ENCODE results near the gene IGFALS.

The IGFALS gene

GRCh38 chr16:1782408-1783264 is 10.9 kb downstream of the IGFALS start, which contains the start of the genes NUBP2 and SPSB3:
TSS of gene NUBP2 (plus strand) at chr16:1782960. CDS start at chr16:1783021, 61 bp downstream.
TSS of gene SPSB3 (minus strand) at chr16:1782571. CDS start at chr16:1781483, 1,088 bp downstream.
- peak within 1 kb of the TSS; percentile 59 for H2BK5ac ChIP-seq (ENCODE audit: low read length)
- H3K23ac ChIP-seq (ENCODE audit: low read depth, low read length, poor library complexity): peak within 1 kb of the TSS; percentile 80
- peaks cover 7% of the 10 kb centered on the region in 2 donors for H3K4me1 ChIP-seq (ENCODE audit: control insufficient read depth in 2 of 2, insufficient read depth in 1 of 2, low read depth in 1 of 2, low read length in 2 of 2)
- H3K79me1 ChIP-seq (ENCODE audit: low read depth, low read length): peaks cover 47% of the 10 kb centered on the region
- peak within 1 kb of the TSS; percentile 21 for H3K14ac ChIP-seq (ENCODE audit: low read length)
- no peaks in the 10 kb centered on the region for H3K27me3 ChIP-seq (ENCODE audit: control insufficient read depth in 3 of 3, insufficient read depth in 3 of 3, low read depth in 1 of 3, low read length in 3 of 3)
- peak within 1 kb of the TSS; percentile 77 for H3K18ac ChIP-seq (ENCODE audit: low read length)
- peak within 1 kb of the TSS; percentile 95 to 97 for H3K4me3 ChIP-seq (ENCODE audit: low read length in 2 of 2)
- peak within 1 kb of the TSS; percentile 79 for H2AFZ ChIP-seq (ENCODE audit: low read length)
- peak within 1 kb of the TSS; percentile 88 for H3K9ac ChIP-seq (ENCODE audit: low read depth, low read length, poor library complexity)
- peak within 1 kb of the TSS; percentile 95 for H3K4me2 ChIP-seq (ENCODE audit: insufficient read depth, low read length, poor library complexity, severe bottlenecking)
- H3K36me3 ChIP-seq (replicated peaks in 1 of 2; ENCODE audit: control insufficient read depth in 2 of 2, insufficient read depth in 2 of 2, low read length in 2 of 2): peaks cover 30 to 68% of the 10 kb centered on the region in 2 donors
- H3K27ac ChIP-seq (replicated peaks; ENCODE audit: low read length): no peak within 1 kb of the TSS
- no peak within 1 kb of the TSS for H2BK120ac ChIP-seq (ENCODE audit: low read depth, low read length)
- no CpG with 5 or more reads among the region's 102 CpGs for WGBS, 2 donors (ENCODE audit: extremely low coverage in 2 of 2, insufficient read length in 2 of 2, insufficient replicate concordance in 1 of 2)
- peak within 1 kb of the TSS; percentile 17 for H3K4ac ChIP-seq (ENCODE audit: low read length)
- peak within 1 kb of the TSS; percentile 63 for H2AK5ac ChIP-seq (ENCODE audit: low read depth, low read length)
- DNase-seq (ENCODE audit: low spot score): peak; percentile 100
- H2BK15ac ChIP-seq (ENCODE audit: low read length): peak within 1 kb of the TSS; percentile 19
- no peak within 1 kb of the TSS for H2BK12ac ChIP-seq (ENCODE audit: low read length)
- no peak within 1 kb of the TSS for H4K91ac ChIP-seq (ENCODE audit: low read depth, low read length, poor library complexity)
- H3K9me3 ChIP-seq (replicated peaks in 1 of 2; ENCODE audit: control insufficient read depth in 2 of 2, insufficient read depth in 1 of 2, low read depth in 1 of 2, low read length in 2 of 2): no peaks in the 10 kb centered on the region
- no peak within 1 kb of the TSS for H4K8ac ChIP-seq (ENCODE audit: low read depth, low read length)

DNA sequence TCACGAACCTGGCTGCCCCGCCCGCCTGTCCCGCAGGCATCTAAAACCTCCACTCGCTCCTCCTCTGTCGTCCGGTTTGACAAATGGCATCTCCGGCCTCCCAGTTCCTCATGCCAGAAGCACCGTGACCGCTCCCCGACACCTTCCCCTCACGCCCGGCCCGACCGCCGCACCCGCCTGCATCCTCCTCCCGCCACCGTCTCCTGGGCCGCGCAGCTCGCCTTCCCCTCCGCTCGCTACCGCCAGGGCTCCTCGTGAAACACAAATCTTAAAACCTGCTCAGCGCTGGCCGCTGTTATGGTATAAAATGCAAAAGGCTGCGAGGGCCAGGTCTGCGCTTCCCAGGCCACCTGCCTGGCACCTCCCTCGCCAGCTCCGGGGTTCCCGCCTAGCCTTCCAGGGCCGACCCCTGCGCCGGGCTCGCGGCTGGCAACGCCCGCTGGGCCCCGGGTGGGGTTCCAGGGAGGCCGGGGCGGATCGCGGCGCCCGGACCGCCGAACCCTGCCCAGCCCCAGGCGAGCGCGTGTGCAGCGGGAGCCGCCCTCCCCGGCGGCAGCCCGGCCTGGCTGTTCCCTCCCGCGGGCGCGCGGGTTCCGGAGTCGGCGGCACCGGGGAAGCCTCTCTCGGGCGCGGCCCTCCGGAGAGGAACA is 11.6 kb downstream of the IGFALS start:
- Histone ChIP-seq H3K14ac (ENCODE audit: low read length) (no peak overlapping the region), H3K4me3 (ENCODE audit: low read length in 2 of 2) (peak overlapping the region; percentile 95 to 97), H2BK12ac (ENCODE audit: low read length) (no peak overlapping the region), H3K9ac (ENCODE audit: low read depth, low read length, poor library complexity) (peak overlapping the region; percentile 78), H3K23ac (ENCODE audit: low read depth, low read length, poor library complexity) (peak overlapping the region; percentile 80), H3K4me2 (ENCODE audit: insufficient read depth, low read length, poor library complexity, severe bottlenecking) (peak overlapping the region; percentile 95), H3K18ac (ENCODE audit: low read length) (peak overlapping the region; percentile 71), H2BK5ac (ENCODE audit: low read length) (no peak overlapping the region), H3K36me3 (replicated peaks in 1 of 2; ENCODE audit: control insufficient read depth in 2 of 2, insufficient read depth in 2 of 2, low read length in 2 of 2) (peaks cover 31 to 68% of the 10 kb centered on the region in 2 donors), H2AK5ac (ENCODE audit: low read depth, low read length) (peak overlapping the region; percentile 63), H3K27ac (replicated peaks; ENCODE audit: low read length) (no peak overlapping the region), H2BK120ac (ENCODE audit: low read depth, low read length) (no peak overlapping the region), H3K79me1 (ENCODE audit: low read depth, low read length) (peaks cover 41% of the 10 kb centered on the region), H4K8ac (ENCODE audit: low read depth, low read length) (no peak overlapping the region), H4K91ac (ENCODE audit: low read depth, low read length, poor library complexity) (no peak overlapping the region), H2AFZ (ENCODE audit: low read length) (peak overlapping the region; percentile 79), H2BK15ac (ENCODE audit: low read length) (no peak overlapping the region), H3K9me3 (replicated peaks in 1 of 2; ENCODE audit: control insufficient read depth in 2 of 2, insufficient read depth in 1 of 2, low read depth in 1 of 2, low read length in 2 of 2) (no peaks in the 10 kb centered on the region), H3K4ac (ENCODE audit: low read length) (no peak overlapping the region), H3K27me3 (ENCODE audit: control insufficient read depth in 3 of 3, insufficient read depth in 3 of 3, low read depth in 1 of 3, low read length in 3 of 3) (no peaks in the 10 kb centered on the region), H3K4me1 (ENCODE audit: control insufficient read depth in 2 of 2, insufficient read depth in 1 of 2, low read depth in 1 of 2, low read length in 2 of 2) (peaks cover 7% of the 10 kb centered on the region in 2 donors)
- no CpG with 5 or more reads among the region's 70 CpGs for WGBS, 2 donors (ENCODE audit: extremely low coverage in 2 of 2, insufficient read length in 2 of 2, insufficient replicate concordance in 1 of 2)
- DNase-seq (ENCODE audit: low spot score): peak; percentile 14

DNA sequence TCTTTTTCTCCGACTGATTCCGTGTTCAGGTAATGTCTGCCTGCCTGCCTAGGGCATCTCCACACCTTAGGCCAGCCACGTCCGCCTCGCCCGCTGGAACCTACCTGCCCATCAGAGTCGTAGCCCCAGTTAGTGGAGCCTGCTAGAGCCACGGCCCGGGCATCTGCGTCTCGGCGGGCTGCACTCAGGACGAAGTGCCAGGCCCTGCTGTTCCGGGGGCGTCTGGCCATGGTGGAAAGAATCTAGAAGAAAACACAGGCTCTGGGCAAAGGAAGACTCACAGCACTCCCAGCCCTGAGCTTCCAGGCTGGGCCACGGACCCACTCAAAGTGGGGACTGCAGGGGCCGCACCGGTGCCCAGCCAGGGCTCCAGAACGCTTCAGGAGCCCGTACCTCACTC is 12.3 kb downstream of the IGFALS start:
- no peak overlapping the region for H3K9ac ChIP-seq (ENCODE audit: low read depth, low read length, poor library complexity)
- H2BK120ac ChIP-seq (ENCODE audit: low read depth, low read length): no peak overlapping the region
- H2BK15ac ChIP-seq (ENCODE audit: low read length): no peak overlapping the region
- DNase-seq (ENCODE audit: low spot score): no peak
- H3K4me3 ChIP-seq (ENCODE audit: low read length in 2 of 2): peak overlapping the region; percentile 95 to 97
- H4K91ac ChIP-seq (ENCODE audit: low read depth, low read length, poor library complexity): no peak overlapping the region
- no peak overlapping the region for H3K18ac ChIP-seq (ENCODE audit: low read length)
- peak overlapping the region; percentile 80 for H3K23ac ChIP-seq (ENCODE audit: low read depth, low read length, poor library complexity)
- no peak overlapping the region for H2AFZ ChIP-seq (ENCODE audit: low read length)
- H4K8ac ChIP-seq (ENCODE audit: low read depth, low read length): no peak overlapping the region
- H2BK12ac ChIP-seq (ENCODE audit: low read length): no peak overlapping the region
- peaks cover 7% of the 10 kb centered on the region in 2 donors for H3K4me1 ChIP-seq (ENCODE audit: control insufficient read depth in 2 of 2, insufficient read depth in 1 of 2, low read depth in 1 of 2, low read length in 2 of 2)
- H2AK5ac ChIP-seq (ENCODE audit: low read depth, low read length): peak overlapping the region; percentile 63
- H3K9me3 ChIP-seq (replicated peaks in 1 of 2; ENCODE audit: control insufficient read depth in 2 of 2, insufficient read depth in 1 of 2, low read depth in 1 of 2, low read length in 2 of 2): no peaks in the 10 kb centered on the region
- peak overlapping the region; percentile 95 for H3K4me2 ChIP-seq (ENCODE audit: insufficient read depth, low read length, poor library complexity, severe bottlenecking)
- no peak overlapping the region for H3K27ac ChIP-seq (replicated peaks; ENCODE audit: low read length)
- peaks cover 33 to 68% of the 10 kb centered on the region in 2 donors for H3K36me3 ChIP-seq (replicated peaks in 1 of 2; ENCODE audit: control insufficient read depth in 2 of 2, insufficient read depth in 2 of 2, low read length in 2 of 2)
- H3K27me3 ChIP-seq (ENCODE audit: control insufficient read depth in 3 of 3, insufficient read depth in 3 of 3, low read depth in 1 of 3, low read length in 3 of 3): no peaks in the 10 kb centered on the region
- H3K4ac ChIP-seq (ENCODE audit: low read length): no peak overlapping the region
- H3K14ac ChIP-seq (ENCODE audit: low read length): no peak overlapping the region
- no peak overlapping the region for H2BK5ac ChIP-seq (ENCODE audit: low read length)
- no CpG with 5 or more reads among the region's 20 CpGs for WGBS, 2 donors (ENCODE audit: extremely low coverage in 2 of 2, insufficient read length in 2 of 2, insufficient replicate concordance in 1 of 2)
- peaks cover 38% of the 10 kb centered on the region for H3K79me1 ChIP-seq (ENCODE audit: low read depth, low read length)

GRCh38 chr16:1780677-1781072 is 12.8 kb downstream of the IGFALS start:
- peaks cover 33 to 68% of the 10 kb centered on the region in 2 donors for H3K36me3 ChIP-seq (replicated peaks in 1 of 2; ENCODE audit: control insufficient read depth in 2 of 2, insufficient read depth in 2 of 2, low read length in 2 of 2)

More at GRCh38 chr16:1780677-1781072, 12.8 kb downstream of the IGFALS start:
- H3K18ac ChIP-seq (ENCODE audit: low read length): no peak overlapping the region
- peak overlapping the region; percentile 80 for H3K23ac ChIP-seq (ENCODE audit: low read depth, low read length, poor library complexity)
- peaks cover 7% of the 10 kb centered on the region in 2 donors for H3K4me1 ChIP-seq (ENCODE audit: control insufficient read depth in 2 of 2, insufficient read depth in 1 of 2, low read depth in 1 of 2, low read length in 2 of 2)
- H2BK5ac ChIP-seq (ENCODE audit: low read length): no peak overlapping the region
- H2AK5ac ChIP-seq (ENCODE audit: low read depth, low read length): no peak overlapping the region
- H3K79me1 ChIP-seq (ENCODE audit: low read depth, low read length): peaks cover 33% of the 10 kb centered on the region
- no CpG with 5 or more reads among the region's 6 CpGs for WGBS, 2 donors (ENCODE audit: extremely low coverage in 2 of 2, insufficient read length in 2 of 2, insufficient replicate concordance in 1 of 2)
- no peak overlapping the region for H4K91ac ChIP-seq (ENCODE audit: low read depth, low read length, poor library complexity)
- H4K8ac ChIP-seq (ENCODE audit: low read depth, low read length): no peak overlapping the region
- H3K9me3 ChIP-seq (replicated peaks in 1 of 2; ENCODE audit: control insufficient read depth in 2 of 2, insufficient read depth in 1 of 2, low read depth in 1 of 2, low read length in 2 of 2): no peaks in the 10 kb centered on the region
- H2AFZ ChIP-seq (ENCODE audit: low read length): no peak overlapping the region
- no peak overlapping the region for H2BK120ac ChIP-seq (ENCODE audit: low read depth, low read length)
- no peak overlapping the region for H2BK15ac ChIP-seq (ENCODE audit: low read length)
- no peak overlapping the region for H2BK12ac ChIP-seq (ENCODE audit: low read length)
- no peaks in the 10 kb centered on the region for H3K27me3 ChIP-seq (ENCODE audit: control insufficient read depth in 3 of 3, insufficient read depth in 3 of 3, low read depth in 1 of 3, low read length in 3 of 3)
- H3K9ac ChIP-seq (ENCODE audit: low read depth, low read length, poor library complexity): no peak overlapping the region
- no peak overlapping the region for H3K4me2 ChIP-seq (ENCODE audit: insufficient read depth, low read length, poor library complexity, severe bottlenecking)
- H3K14ac ChIP-seq (ENCODE audit: low read length): no peak overlapping the region
- H3K4me3 ChIP-seq (ENCODE audit: low read length in 2 of 2): peak overlapping the region in 1 of 2 donors; percentile 97
- H3K27ac ChIP-seq (replicated peaks; ENCODE audit: low read length): no peak overlapping the region
- no peak for DNase-seq (ENCODE audit: low spot score)
- H3K4ac ChIP-seq (ENCODE audit: low read length): no peak overlapping the region

Measured in neuronal stem cell (in vitro differentiated cells).